Transverse colon (tissue), 3 donors: Measurements from ENCODE around the gene CLCN1.

Experiments
- CTCF ChIP-seq, 5 experiments: fragments of 200-600 bp in 3 of 5; fragments of 450-650 bp in 2 of 5; sonication (generic) in 3 of 5; IDR thresholded peaks; 1 replicate in 2 of 5; 2 replicates in 3 of 5; pipeline ENCODE4 v1.5.1; 2016 to 2017; ENCODE audit warnings: antibody characterized with exemption in 5 of 5, inconsistent platforms in 3 of 5, mild to moderate bottlenecking in 2 of 5, moderate library complexity in 1 of 5
- EP300 ChIP-seq: sonication (generic); formaldehyde crosslinking; IDR thresholded peaks from one replicate; pipeline ENCODE4 v1.6.1; 2017; ENCODE audit warnings: antibody characterized with exemption, low read depth
- POLR2A ChIP-seq: fragments of 450-650 bp; IDR thresholded peaks from one replicate; pipeline ENCODE4 v1.6.1; 2016; ENCODE audit warnings: antibody characterized with exemption, mild to moderate bottlenecking, moderate library complexity

- TF ChIP-seq EP300, result no peak
- TF ChIP-seq CTCF (IDR thresholded peaks at IDR 0.05), result no peak
- no peak for TF ChIP-seq POLR2A
Measured at GRCh38 chr7:143362131-143363015, 46.5 kb downstream of the CLCN1 start, which contains the start of gene FAM131B.
